Hippocampal formation (tissue), 2 donors: Measurements from ENCODE around the gene HAP1.

Source experiments
- DNase-seq, 2 donors: peaks; one replicate each; lab custom pipeline; 2025; lab: John Stamatoyannopoulos, UW

HAP1 gene

GRCh38 chr17:41763327-41763726 lies 28.9 kb upstream of the HAP1 start:
- DNase-seq, result no peak

GRCh38 chr17:41762841-41763240 lies 28.4 kb upstream of the HAP1 start:
- DNase-seq, result no peak

GRCh38 chr17:41762391-41762790 lies 27.9 kb upstream of the HAP1 start:
- DNase-seq, result no peak

- no peak for DNase-seq
Measured at GRCh38 chr17:41760878-41761277, 26.4 kb upstream of the HAP1 start.

GRCh38 chr17:41758601-41759000 lies 24.2 kb upstream of the HAP1 start:
- no peak for DNase-seq

- no peak for DNase-seq
Measured at GRCh38 chr17:41754066-41754465, 19.6 kb upstream of the HAP1 start.

GRCh38 chr17:41751288-41751687 lies 16.8 kb upstream of the HAP1 start:
- no peak for DNase-seq

GRCh38 chr17:41750862-41751261 lies 16.4 kb upstream of the HAP1 start:
- no peak for DNase-seq

- DNase-seq, result no peak
Measured at GRCh38 chr17:41748275-41748674, 13.8 kb upstream of the HAP1 start.

- DNase-seq, result no peak
Measured at GRCh38 chr17:41741709-41742108, 7.3 kb upstream of the HAP1 start.

- DNase-seq, result no peak
Measured at GRCh38 chr17:41740506-41740905, 6.1 kb upstream of the HAP1 start.

- DNase-seq, result no peak
Measured at GRCh38 chr17:41739661-41740352, 5.4 kb upstream of the HAP1 start.

- DNase-seq, result no peak
Measured at GRCh38 chr17:41738801-41739112, 4.3 kb upstream of the HAP1 start.

GRCh38 chr17:41738077-41738800 lies 3.8 kb upstream of the HAP1 start:
- peak; percentile 46 to 70 for DNase-seq

- DNase-seq, result no peak
Measured at GRCh38 chr17:41737680-41738023, 3.2 kb upstream of the HAP1 start.

GRCh38 chr17:41736983-41737679 lies 2.7 kb upstream of the HAP1 start:
- no peak for DNase-seq

GRCh38 chr17:41735744-41736143 lies 1.3 kb upstream of the HAP1 start:
- DNase-seq, result no peak

GRCh38 chr17:41734949-41735313 lies 488 bp upstream of the HAP1 start:
- DNase-seq, result no peak

- no peak for DNase-seq
Measured at GRCh38 chr17:41733348-41734138, 900 bp downstream of the HAP1 start.

GRCh38 chr17:41731836-41732235 lies 2.6 kb downstream of the HAP1 start:
- no peak for DNase-seq

GRCh38 chr17:41730479-41730878 lies 4.0 kb downstream of the HAP1 start:
- DNase-seq, result no peak

GRCh38 chr17:41728056-41728455 lies 6.4 kb downstream of the HAP1 start:
- DNase-seq, result no peak

GRCh38 chr17:41725134-41725533 lies 9.3 kb downstream of the HAP1 start:
- no peak for DNase-seq
